B cell (primary cell): ENCODE results near the gene ANP32A. TPM values are rescaled to one million over a fixed set of nuclear protein-coding genes. Genes with fewer than 3 reads are reported as not detected.

Experiments
- polyA plus RNA-seq: library from polyadenylated mRNA; depleted of rRNA; stranded (reverse); fragments of >200 nt; gene quantifications from 2 replicates; pipeline ENCODE4 v1.2.3, GENCODE V29; 2012
- small RNA-seq: library from RNA; depleted of rRNA; stranded (forward); fragments of <200 nt; gene quantifications from one replicate; pipeline ENCODE3, GENCODE V24; 2012; ENCODE audit warnings: low replicate concordance, low read depth; ENCODE audit not compliant: insufficient read length
- total RNA-seq, 2 donors: library from RNA; stranded (reverse); fragments of 120-200 nt in 1 of 2; gene quantifications; 1 replicate in 1 of 2; 2 replicates in 1 of 2; pipeline versions ENCODE4 v1.2.3 to v1.2.4, GENCODE V29; 2013 to 2022

Gene ANP32A
- total and polyA plus RNA-seq, 2 donors (not counting 1 experiment from before 2014, with no cell fraction given) = 26.4 to 163 TPM

Small RNA genes within 50 kb of the gene (small RNA-seq; reads per million reads assigned to genes)
- not detected for gene MIR4312

Other genes with a start within 250 kb of the ANP32A start
- gene CORO2B, start 241.9 kb downstream of the ANP32A start, total RNA-seq = 11.2 and 11.3 TPM in 2 replicates
- gene CORO2B, start 241.9 kb downstream of the ANP32A start, polyA plus RNA-seq = 9.5 and 24.9 TPM in 2 replicates
- 0.22 and 1.1 TPM in 2 replicates for gene SPESP1, start 109.6 kb upstream of the ANP32A start, total RNA-seq
- gene SPESP1, start 109.6 kb upstream of the ANP32A start, polyA plus RNA-seq = 0.13 and 0.17 TPM in 2 replicates
- gene NOX5, start 193.8 kb upstream of the ANP32A start, total RNA-seq = 0.05 TPM in 1 of 2 replicates, not detected in the other
- 0.01 and 0.26 TPM in 2 replicates for gene NOX5, start 193.8 kb upstream of the ANP32A start, polyA plus RNA-seq